ENCODE data around the gene PLA2G2D.

- TF ChIP-seq CTCF (IDR thresholded peaks at IDR 0.05): no peak
- no peak for TF ChIP-seq POLR2A (IDR thresholded peaks at IDR 0.05)
- TF ChIP-seq EP300 (IDR thresholded peaks at IDR 0.05): no peak
These were observed 16.5 kb downstream of the PLA2G2D start for GRCh38 chr1:20102875-20103274.
